ENCODE data around the gene ADRB1.

DNA sequence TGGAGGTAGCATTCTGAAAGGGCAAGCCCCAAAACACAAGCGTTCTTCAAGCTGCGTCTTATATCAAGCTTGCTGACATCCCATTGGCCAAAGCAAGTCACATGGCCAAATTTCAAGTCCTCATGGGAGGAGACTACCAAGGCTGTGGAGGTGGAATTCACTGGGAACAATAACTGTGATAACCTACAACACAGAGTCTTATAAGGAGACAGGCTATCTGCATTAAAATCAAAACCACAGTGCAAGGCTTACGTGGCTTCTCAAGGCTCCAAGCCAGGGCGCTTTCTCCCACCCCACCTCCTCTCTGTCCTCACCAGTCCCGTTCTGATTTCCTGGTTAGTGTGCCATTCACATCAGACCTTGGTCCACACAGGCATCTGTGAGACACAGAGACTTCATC lies 39.4 kb downstream of the ADRB1 start:
- TF ChIP-seq, protein P1, sequence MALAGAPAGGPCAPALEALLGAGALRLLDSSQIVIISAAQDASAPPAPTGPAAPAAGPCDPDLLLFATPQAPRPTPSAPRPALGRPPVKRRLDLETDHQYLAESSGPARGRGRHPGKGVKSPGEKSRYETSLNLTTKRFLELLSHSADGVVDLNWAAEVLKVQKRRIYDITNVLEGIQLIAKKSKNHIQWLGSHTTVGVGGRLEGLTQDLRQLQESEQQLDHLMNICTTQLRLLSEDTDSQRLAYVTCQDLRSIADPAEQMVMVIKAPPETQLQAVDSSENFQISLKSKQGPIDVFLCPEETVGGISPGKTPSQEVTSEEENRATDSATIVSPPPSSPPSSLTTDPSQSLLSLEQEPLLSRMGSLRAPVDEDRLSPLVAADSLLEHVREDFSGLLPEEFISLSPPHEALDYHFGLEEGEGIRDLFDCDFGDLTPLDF (CRISPR knock-in tag; IDR thresholded peaks at IDR 0.05), result no peak
- TF ChIP-seq, protein P2, sequence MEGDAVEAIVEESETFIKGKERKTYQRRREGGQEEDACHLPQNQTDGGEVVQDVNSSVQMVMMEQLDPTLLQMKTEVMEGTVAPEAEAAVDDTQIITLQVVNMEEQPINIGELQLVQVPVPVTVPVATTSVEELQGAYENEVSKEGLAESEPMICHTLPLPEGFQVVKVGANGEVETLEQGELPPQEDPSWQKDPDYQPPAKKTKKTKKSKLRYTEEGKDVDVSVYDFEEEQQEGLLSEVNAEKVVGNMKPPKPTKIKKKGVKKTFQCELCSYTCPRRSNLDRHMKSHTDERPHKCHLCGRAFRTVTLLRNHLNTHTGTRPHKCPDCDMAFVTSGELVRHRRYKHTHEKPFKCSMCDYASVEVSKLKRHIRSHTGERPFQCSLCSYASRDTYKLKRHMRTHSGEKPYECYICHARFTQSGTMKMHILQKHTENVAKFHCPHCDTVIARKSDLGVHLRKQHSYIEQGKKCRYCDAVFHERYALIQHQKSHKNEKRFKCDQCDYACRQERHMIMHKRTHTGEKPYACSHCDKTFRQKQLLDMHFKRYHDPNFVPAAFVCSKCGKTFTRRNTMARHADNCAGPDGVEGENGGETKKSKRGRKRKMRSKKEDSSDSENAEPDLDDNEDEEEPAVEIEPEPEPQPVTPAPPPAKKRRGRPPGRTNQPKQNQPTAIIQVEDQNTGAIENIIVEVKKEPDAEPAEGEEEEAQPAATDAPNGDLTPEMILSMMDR (CRISPR knock-in tag; IDR thresholded peaks at IDR 0.05), result no peak
- no peak for TF ChIP-seq STAG1 (CRISPR knock-in tag; IDR thresholded peaks at IDR 0.05)
- TF ChIP-seq, protein P3, sequence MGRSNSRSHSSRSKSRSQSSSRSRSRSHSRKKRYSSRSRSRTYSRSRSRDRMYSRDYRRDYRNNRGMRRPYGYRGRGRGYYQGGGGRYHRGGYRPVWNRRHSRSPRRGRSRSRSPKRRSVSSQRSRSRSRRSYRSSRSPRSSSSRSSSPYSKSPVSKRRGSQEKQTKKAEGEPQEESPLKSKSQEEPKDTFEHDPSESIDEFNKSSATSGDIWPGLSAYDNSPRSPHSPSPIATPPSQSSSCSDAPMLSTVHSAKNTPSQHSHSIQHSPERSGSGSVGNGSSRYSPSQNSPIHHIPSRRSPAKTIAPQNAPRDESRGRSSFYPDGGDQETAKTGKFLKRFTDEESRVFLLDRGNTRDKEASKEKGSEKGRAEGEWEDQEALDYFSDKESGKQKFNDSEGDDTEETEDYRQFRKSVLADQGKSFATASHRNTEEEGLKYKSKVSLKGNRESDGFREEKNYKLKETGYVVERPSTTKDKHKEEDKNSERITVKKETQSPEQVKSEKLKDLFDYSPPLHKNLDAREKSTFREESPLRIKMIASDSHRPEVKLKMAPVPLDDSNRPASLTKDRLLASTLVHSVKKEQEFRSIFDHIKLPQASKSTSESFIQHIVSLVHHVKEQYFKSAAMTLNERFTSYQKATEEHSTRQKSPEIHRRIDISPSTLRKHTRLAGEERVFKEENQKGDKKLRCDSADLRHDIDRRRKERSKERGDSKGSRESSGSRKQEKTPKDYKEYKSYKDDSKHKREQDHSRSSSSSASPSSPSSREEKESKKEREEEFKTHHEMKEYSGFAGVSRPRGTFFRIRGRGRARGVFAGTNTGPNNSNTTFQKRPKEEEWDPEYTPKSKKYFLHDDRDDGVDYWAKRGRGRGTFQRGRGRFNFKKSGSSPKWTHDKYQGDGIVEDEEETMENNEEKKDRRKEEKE (IDR thresholded peaks at IDR 0.05), result no peak
- no peak for TF ChIP-seq ZNF274 (CRISPR knock-in tag; IDR thresholded peaks at IDR 0.05)

All from HepG2 (cell line).